ENCODE data around the gene FOXN3. TPM values are rescaled to one million over a fixed set of nuclear protein-coding genes. Genes with fewer than 3 reads are reported as not detected.

The FOXN3 gene
- total RNA-seq, 4 donors from 2014 or later: 98.7 to 116 (median 103) TPM

- WGBS, 2 donors: 69% methylated on average over 5 of the region's 5 CpGs
Observed at GRCh38 chr14:89248411-89249064, 168.5 kb downstream of the FOXN3 start.

GRCh38 chr14:89247457-89248122 lies 169.4 kb downstream of the FOXN3 start:
- H3K4me3 ChIP-seq: no peak overlapping the region
- H3K9me3 ChIP-seq: no peaks in the 10 kb centered on the region
- DNase-seq (ENCODE audit: low spot score in 2 of 2): no peak
- 95 to 99% methylated on average over 3 of the region's 3 CpGs for WGBS, 2 donors
- H3K36me3 ChIP-seq: no peaks in the 10 kb centered on the region
- H3K4me1 ChIP-seq: peaks cover 0 to 31% (median 4%) of the 10 kb centered on the region in 4 donors
- TF ChIP-seq EP300 (IDR thresholded peaks at IDR 0.05): no peak
- TF ChIP-seq POLR2A (IDR thresholded peaks at IDR 0.05): no peak
- no peak for TF ChIP-seq CTCF (IDR thresholded peaks at IDR 0.05)
- no peak overlapping the region for H3K27ac ChIP-seq
- H3K27me3 ChIP-seq: no peaks in the 10 kb centered on the region

More at GRCh38 chr14:89248411-89249064, 168.5 kb downstream of the FOXN3 start:
- no peak for TF ChIP-seq CTCF (IDR thresholded peaks at IDR 0.05)
- TF ChIP-seq EP300 (IDR thresholded peaks at IDR 0.05): no peak
- TF ChIP-seq POLR2A (IDR thresholded peaks at IDR 0.05): no peak
- Histone ChIP-seq H3K27me3 (no peaks in the 10 kb centered on the region), H3K9me3 (no peaks in the 10 kb centered on the region), H3K4me3 (no peak overlapping the region), H3K4me1 (peaks cover 0 to 23% (median 0%) of the 10 kb centered on the region in 4 donors), H3K36me3 (no peaks in the 10 kb centered on the region), H3K27ac (no peak overlapping the region)
- DNase-seq (ENCODE audit: low spot score in 2 of 2): no peak

- H3K4me3 ChIP-seq: no peak overlapping the region
- no peaks in the 10 kb centered on the region for H3K36me3 ChIP-seq
- H3K9me3 ChIP-seq: no peaks in the 10 kb centered on the region
- no peak for TF ChIP-seq POLR2A (IDR thresholded peaks at IDR 0.05)
- TF ChIP-seq EP300 (IDR thresholded peaks at IDR 0.05): no peak
- no peak for TF ChIP-seq CTCF (IDR thresholded peaks at IDR 0.05)
- WGBS, 2 donors: 83 to 86% methylated on average over 8 of the region's 8 CpGs
- no peak overlapping the region for H3K27ac ChIP-seq
- H3K27me3 ChIP-seq: no peaks in the 10 kb centered on the region
- DNase-seq (ENCODE audit: low spot score in 2 of 2): no peak
- H3K4me1 ChIP-seq: peaks cover 0 to 38% (median 4%) of the 10 kb centered on the region in 4 donors
Observed at GRCh38 chr14:89246290-89246689, 170.7 kb downstream of the FOXN3 start.

- Histone ChIP-seq H3K36me3 (no peaks in the 10 kb centered on the region), H3K27ac (no peak overlapping the region), H3K4me3 (no peak overlapping the region), H3K27me3 (no peaks in the 10 kb centered on the region), H3K4me1 (peaks cover 0 to 42% (median 4%) of the 10 kb centered on the region in 4 donors), H3K9me3 (no peaks in the 10 kb centered on the region)
- WGBS, 2 donors: 88 to 90% methylated on average over 9 of the region's 9 CpGs
- TF ChIP-seq CTCF (IDR thresholded peaks at IDR 0.05) (no peak), EP300 (IDR thresholded peaks at IDR 0.05) (no peak), POLR2A (IDR thresholded peaks at IDR 0.05) (no peak)
- no peak for DNase-seq (ENCODE audit: low spot score in 2 of 2)
Observed at GRCh38 chr14:89245802-89246201, 171.2 kb downstream of the FOXN3 start.

- H3K4me1 ChIP-seq: peaks cover 0 to 46% (median 4%) of the 10 kb centered on the region in 4 donors
- no peak overlapping the region for H3K4me3 ChIP-seq
- TF ChIP-seq EP300 (IDR thresholded peaks at IDR 0.05) (no peak), CTCF (IDR thresholded peaks at IDR 0.05) (no peak), POLR2A (IDR thresholded peaks at IDR 0.05) (no peak)
- WGBS, 2 donors: 79 to 81% methylated on average over 6 of the region's 6 CpGs
- no peak for DNase-seq (ENCODE audit: low spot score in 2 of 2)
- no peaks in the 10 kb centered on the region for H3K9me3 ChIP-seq
- H3K27me3 ChIP-seq: no peaks in the 10 kb centered on the region
- H3K36me3 ChIP-seq: no peaks in the 10 kb centered on the region
- no peak overlapping the region for H3K27ac ChIP-seq
Observed at GRCh38 chr14:89244720-89245119, 172.3 kb downstream of the FOXN3 start.
